NB4 (cell line): Measurements from ENCODE around the gene CLDN7.

Experiments used
- MYC ChIP-seq: IDR thresholded peaks from 2 replicates; pipeline ENCODE4 v1.6.1; 2011; ENCODE audit warnings: low read depth, low read length
- POLR2A ChIP-seq: IDR thresholded peaks from 2 replicates; pipeline ENCODE4 v1.6.1; 2011; ENCODE audit warnings: mild to moderate bottlenecking; ENCODE audit not compliant: insufficient read length; ENCODE audit errors: extremely low read depth
- TF ChIP-seq, protein P1 (sequence below): IDR thresholded peaks from one replicate; pipeline ENCODE4 v1.5.1; 2012; ENCODE audit warnings: low read depth, low read length
- TF ChIP-seq, protein P2 (sequence below): IDR thresholded peaks from 2 replicates; pipeline ENCODE4 v1.6.1; 2011; ENCODE audit warnings: low read depth, low read length

DNA sequence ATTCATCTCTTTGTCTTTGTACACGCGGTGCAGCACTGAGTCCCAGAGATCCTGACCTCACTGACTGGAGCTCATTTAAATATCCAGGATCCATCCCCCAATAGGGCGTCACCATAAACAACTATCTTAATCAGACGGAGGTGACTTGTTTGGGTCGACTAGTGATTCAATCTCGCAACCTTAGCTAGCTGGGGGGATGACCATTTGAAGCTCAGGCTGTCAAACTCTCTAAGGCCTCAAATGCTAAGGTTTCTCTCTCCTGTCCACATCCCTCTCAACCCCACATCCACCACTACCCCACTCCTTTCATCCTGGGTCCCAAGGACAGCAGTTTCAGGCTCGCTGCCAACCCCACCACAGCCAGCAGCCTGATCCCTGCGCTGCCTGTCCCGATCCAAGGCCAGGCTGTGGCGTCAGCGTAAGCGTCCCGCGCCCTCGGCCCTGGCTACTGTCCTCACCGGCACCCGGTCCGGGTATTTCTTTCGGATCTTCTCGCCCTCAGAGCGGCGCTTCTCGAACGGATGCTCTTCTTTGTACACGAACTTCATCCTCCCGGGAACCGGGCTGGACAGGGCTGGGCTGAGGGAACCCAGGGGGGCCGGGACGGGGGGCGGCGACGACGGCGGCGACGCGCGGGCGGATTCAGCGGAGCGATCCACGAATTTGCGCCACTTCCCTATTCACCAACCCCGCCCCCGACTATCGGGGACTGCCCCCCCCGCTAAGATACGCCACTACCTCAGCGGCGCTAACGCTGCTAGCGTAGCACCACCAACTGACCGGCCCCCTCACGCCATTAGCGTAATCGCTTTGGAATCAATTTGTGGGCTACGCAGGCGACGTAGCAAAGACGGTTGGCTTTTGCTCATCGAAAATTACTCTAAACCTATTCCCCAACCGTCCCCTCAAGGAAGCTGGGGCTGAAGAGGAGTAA is 20.2 kb downstream of the CLDN7 start, which contains the start of gene GABARAP:
- TF ChIP-seq, protein P1, sequence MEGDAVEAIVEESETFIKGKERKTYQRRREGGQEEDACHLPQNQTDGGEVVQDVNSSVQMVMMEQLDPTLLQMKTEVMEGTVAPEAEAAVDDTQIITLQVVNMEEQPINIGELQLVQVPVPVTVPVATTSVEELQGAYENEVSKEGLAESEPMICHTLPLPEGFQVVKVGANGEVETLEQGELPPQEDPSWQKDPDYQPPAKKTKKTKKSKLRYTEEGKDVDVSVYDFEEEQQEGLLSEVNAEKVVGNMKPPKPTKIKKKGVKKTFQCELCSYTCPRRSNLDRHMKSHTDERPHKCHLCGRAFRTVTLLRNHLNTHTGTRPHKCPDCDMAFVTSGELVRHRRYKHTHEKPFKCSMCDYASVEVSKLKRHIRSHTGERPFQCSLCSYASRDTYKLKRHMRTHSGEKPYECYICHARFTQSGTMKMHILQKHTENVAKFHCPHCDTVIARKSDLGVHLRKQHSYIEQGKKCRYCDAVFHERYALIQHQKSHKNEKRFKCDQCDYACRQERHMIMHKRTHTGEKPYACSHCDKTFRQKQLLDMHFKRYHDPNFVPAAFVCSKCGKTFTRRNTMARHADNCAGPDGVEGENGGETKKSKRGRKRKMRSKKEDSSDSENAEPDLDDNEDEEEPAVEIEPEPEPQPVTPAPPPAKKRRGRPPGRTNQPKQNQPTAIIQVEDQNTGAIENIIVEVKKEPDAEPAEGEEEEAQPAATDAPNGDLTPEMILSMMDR = no peak
- TF ChIP-seq POLR2A = no peak
- TF ChIP-seq, protein P2, sequence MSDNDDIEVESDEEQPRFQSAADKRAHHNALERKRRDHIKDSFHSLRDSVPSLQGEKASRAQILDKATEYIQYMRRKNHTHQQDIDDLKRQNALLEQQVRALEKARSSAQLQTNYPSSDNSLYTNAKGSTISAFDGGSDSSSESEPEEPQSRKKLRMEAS = 0 out of 2 replicates have a peak, but pooled peaks have one; percentile 16
- no peak for TF ChIP-seq MYC
